ENCODE data around the gene SGK2.
"Not testable (repeated sequence)": the region's sequence is repeated elsewhere in the genome, so short reads cannot be mapped to it uniquely, and the experiment has no call there.

SGK2 gene

DNA sequence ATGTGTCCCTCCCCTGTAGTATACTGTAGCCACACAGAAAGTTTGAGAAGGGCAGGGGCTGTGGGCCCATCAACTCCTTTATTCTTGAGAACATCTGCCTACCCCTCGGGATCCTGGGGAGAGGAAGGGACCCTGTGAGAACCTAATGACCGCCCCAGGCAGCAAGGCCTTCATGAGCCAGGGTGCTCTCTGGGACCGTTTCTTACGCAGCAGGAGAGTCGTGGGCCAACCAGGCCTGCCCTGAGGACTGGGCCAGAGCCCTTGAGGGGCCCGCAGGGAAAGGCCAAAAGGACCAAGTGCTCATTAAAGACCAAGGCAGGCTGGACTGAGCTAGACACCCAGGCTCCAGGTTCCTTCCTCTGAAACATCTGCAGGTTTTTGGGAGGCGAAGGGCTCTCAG is 5.2 kb downstream of the SGK2 start:
- no peak for DNase-seq

DNA sequence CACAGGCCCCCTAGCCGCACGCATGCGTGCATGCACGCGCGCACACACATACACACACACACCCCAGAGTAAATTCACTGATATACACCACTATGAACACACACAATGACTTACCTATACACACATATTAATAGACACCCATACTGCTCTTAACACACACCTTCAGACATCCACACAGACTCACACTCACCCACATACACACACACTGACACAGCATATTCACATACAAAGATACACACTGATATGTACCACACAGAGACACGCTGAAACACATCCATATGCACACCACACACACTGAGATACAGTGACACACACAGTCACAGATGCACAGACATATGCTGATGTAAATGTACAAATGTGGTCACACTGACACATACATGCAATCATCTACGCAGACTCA is 5.6 kb downstream of the SGK2 start:
- DNase-seq: no peak

DNA sequence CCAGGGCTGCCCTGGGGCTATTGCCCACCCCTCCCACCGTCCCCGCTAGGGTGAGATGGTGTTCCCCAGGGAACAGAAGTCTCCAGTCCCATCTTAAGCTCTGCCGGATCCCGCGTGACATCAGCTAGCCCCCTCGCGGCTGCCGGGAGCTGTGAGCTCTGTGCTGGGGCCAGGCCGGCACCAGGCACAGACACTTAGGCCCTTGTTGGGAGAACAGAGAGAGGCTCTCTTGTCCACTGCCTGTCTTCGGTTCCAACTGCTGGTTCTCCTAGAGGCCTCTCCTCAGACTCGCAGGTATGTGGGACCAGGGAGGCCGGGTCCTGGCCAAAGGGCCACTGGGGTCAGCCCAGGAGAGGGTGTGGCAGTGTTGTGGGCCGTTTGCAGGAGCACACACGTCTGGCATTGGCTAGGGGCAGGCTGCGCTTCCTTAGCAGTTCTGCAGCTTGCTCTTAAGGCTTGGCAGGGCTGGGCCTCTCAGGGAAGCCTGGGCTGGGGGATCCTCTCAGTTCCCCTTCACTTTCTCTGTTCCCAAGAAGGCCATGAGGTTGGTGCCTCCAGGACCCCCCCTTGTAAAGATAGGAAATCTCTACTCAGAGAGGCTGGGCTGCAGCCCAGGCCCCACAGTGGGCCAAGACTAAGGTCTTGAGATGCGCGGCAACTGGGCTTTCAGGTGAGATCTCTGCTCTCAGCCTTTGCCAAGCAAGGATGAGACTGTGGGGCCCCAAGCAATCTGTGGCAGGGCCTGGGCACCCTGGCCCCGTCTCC is 6.3 kb downstream of the SGK2 start:
- DNase-seq: no peak

DNA sequence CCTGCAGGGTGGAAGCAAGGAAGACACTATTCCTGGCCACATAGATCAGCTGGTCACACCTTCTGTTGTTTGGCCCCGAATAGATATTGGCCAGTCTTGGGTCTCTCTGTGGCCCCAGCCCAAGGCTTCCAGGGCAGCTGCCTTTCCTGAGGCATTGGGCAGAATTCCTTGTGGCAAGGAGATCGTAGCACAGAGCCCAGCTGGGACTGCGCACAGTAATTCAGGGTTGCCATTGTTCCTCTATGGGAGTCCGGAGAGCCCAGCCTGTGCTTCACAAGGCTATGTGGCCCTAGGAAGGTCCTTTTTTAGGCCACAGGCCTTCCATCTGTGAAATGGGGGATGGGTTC is 6.9 kb downstream of the SGK2 start:
- DNase-seq: no peak

DNA sequence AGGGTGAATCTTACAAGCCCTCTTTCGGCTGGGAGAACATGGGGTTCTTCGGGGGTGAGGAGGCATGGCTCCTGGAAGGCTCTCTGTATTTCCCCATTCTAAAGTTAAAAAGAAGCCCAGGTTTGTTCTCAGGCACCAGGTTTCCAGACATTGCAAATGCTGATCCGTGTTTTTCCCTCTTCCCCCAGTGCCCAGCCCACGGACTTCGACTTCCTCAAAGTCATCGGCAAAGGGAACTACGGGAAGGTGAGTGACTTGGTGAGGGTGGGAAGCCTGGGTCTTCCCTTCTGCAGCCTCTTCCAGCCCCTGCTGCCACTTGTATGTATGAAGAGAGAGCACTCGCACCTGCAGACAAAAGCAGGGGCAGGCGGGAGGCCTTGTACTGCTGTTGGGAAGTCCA is 8.7 kb downstream of the SGK2 start:
- DNase-seq: no peak

DNA sequence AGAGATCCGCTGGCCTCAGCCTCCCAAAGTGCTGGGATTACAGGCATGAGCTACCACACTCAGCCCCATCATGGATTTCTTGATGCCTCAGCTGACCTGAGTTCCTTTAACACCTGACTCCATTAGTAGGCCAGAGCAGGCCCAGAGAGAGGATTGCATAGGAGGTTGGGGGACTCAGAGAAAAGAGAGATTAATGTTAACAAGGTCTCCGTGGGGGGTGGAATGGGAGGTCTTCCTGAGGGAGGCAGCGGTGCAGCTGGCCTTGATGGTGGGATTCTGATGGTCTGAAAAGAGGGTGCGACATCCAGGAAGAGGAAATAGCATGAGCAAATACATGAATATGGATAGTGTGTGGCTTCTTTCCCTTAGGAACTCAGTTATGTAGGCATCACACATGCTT is 9.9 kb downstream of the SGK2 start:
- DNase-seq: no peak

DNA sequence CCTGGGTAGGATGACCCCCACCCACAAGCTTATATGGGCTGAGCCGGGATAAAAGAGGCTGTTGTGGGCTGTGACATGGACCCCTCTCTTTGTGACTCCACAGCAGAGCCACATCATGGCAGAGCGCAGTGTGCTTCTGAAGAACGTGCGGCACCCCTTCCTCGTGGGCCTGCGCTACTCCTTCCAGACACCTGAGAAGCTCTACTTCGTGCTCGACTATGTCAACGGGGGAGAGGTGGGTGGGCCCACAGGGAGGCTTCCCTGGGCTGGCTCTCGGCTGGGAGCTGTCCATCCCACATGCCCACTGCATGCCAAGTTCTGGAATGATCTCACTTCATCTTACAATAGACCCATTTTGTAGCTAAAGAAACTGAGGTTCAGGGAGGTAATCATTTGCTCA is 10.5 kb downstream of the SGK2 start:
- DNase-seq: no peak

DNA sequence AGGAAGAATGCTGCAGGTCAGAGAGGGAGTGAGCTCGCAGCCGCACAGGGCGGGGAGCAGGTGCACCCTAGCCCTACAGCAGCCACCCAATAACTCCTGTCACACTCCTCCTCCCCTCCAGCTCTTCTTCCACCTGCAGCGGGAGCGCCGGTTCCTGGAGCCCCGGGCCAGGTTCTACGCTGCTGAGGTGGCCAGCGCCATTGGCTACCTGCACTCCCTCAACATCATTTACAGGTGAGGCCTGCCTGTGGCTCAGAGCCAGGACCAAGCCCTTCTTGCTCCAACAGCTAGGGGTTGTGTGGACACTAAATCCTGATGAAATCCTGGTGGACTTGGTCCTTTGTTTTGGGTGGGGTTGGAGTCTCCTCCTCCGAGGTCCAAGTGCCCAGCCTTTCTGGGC is 11.7 kb downstream of the SGK2 start:
- no peak for DNase-seq

DNA sequence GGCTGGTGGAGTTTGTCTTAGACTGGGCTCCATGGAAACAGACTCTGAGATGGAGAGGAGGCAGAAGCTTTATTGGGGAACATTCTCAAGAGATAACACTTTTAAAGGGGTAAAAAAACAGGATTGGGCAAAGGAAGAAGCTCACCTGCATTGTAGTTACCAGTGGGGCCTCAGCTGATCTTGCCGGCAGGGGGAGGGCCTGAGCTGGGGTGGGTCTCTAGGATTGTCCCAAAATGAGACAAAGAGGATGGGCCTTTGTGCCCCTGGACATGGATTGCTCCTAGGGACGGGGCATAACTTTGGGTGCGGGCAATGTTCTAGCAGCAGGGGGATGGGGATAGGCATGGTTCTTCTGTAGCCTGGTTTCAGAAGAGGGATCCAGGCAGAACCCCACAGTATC is 12.5 kb downstream of the SGK2 start:
- DNase-seq: no peak

DNA sequence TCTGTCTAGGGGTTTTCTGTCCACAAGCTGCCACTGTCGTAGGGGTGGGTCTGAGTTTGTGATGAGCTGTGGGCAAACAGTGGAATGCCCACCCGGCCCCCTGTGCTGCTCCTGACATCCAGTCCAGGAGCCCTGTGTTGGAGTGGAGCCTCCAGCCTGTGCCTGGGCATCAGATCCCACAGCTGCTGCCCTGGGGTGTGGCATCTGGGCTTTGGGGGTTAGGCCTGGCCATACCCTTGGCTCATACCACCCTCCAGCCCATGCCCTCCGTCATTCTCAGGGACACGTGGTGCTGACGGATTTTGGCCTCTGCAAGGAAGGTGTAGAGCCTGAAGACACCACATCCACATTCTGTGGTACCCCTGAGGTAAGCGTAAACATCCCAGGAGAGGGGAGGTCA is 12.9 kb downstream of the SGK2 start:
- no peak for DNase-seq

DNA sequence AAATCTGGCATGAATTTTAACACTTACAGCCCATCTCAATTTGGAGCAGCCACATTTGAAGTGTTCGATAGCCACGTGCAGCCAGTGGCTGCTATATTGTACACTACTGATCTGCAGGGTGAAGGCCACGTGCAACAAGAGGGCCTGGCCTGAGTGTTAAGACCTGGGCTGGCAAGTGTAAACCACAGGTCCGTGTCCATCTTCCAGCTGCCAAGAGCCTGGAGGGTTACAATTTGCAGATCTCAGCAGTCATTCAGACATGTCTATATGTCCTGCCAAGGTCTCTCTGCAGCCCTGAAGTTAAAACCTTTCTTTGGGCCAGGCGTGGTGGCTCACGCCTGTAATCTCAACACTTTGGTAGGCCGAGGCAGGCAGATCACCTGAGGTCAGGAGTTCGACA is 14.1 kb downstream of the SGK2 start:
- DNase-seq: no peak

DNA sequence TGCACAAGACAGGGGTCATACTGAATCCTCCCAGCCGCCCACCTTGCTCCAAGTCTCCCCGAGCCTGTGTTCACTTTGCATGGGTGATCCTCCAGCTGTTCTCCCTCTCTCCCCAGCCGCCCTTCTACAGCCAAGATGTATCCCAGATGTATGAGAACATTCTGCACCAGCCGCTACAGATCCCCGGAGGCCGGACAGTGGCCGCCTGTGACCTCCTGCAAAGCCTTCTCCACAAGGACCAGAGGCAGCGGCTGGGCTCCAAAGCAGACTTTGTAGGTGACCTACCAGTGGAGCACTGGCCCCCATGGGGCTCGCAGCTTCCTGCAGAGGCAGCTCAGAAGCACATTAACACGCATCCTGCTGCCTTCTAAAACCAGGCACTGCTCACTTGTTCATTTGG is 17.3 kb downstream of the SGK2 start:
- no peak for DNase-seq

DNA sequence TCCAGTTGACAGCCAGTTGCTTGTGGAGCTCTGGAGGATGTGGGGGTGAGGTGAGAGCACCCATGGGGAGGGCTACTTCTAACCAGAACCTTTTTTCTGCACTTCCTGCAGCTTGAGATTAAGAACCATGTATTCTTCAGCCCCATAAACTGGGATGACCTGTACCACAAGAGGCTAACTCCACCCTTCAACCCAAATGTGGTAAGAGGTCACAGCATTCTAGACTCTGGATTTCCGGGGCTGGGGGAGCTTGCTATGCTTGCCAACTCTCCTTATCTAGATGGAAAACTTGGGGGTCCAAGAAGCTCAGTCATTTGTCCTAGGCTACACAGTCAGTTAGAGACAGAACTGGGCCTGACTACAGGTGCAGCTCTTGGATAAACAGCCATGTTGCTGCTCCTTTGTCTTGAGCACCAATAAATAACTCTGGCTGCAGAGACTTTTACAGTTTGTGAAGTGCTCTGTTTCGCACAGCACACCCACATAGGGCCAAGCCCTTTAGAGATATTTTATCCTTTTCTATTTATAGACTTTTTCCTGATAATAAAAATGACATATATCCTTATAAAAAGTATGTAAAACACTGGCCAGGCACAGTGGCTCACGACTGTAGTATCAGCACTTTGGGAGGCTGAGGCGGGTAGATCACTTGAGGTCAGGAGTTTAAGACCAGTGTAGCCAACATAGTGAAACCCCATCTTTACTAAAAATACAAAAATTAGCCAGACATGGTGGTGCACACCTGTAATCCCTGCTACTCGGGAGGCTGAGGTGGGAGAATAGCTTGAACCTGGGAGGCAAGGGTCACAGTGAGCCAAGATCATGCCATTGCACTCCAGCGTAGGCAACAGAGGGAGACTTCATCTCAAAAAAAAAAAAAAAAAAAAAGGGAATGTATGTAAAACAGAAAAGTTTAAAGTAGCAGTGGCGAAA is 21.3 kb downstream of the SGK2 start:
- no peak for DNase-seq

DNA sequence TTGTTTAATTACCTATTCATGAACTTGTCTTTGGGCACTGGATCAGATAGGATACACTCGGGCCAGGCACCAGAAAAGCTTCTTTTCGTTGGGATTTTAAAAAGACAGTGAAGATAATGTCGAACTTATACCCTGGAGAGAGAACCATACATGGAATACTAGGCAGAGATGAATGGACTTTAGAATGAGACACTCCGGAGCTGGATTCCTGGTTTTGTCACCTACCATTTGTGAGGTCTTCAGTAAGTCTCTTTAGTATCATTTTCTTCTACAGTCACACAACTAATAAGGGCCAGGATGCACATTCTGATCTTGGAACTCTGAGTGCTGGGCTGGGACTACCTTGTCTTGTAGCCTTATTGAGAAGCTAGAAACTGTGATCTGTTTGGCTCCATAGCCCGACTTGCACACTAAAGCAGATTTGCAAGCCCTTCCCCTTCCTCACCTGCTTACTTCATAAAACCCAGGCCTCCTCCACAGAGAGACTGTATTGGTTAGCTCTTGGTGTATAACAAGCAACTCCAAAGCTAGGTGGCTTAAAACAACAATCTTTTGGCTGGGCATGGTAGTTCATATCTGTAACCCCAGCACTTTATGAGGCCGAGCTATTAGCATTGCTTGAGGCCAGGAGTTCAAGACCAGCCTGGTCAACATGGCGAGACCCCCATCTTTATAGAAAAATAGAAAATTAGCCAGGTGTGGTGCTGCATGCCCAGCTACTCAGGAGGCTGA is 24.5 kb downstream of the SGK2 start:
- no peak for DNase-seq

DNA sequence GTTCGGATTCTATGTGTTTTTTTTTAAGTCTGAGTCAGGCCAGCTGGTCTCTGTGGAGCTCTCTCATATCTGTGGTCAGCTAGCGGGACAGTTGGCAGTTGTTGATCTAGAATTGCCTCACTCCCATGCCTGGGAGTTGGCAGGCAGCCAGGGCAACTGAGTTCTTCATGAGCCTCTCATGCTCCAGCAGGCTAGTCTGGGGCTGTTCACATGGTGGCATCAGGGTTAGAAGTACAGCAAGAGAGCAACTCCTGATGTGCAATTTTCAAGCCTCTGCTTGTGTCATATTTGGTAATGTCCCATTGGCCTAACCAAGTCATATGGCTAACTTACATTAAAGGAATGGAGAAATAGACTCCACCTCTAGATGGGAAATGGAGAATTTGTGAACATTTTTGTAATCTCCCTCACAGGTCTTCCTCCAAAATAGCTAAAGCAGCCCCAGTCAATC is 25.2 kb downstream of the SGK2 start:
- peak; percentile 95 for DNase-seq

DNA sequence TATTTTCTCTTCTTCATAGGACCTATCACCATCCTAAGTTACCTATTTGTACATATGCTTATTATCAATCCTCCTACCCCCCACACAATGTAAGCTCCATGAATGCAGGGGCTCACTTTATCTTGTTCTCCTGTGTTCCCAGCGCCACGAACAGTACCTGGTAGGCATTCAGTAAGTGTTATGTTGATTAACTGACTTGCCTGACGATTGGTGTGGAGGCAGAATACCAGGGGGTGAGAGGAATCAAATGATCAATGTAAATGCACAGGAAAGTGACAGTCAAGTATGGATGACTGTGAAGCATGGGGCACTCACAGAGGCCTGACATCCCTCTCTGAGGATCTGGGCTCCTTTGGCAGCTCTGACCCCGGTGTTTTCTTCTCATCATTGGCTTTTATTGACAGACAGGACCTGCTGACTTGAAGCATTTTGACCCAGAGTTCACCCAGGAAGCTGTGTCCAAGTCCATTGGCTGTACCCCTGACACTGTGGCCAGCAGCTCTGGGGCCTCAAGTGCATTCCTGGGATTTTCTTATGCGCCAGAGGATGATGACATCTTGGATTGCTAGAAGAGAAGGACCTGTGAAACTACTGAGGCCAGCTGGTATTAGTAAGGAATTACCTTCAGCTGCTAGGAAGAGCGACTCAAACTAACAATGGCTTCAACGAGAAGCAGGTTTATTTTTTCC is 25.8 kb downstream of the SGK2 start:
- peak; percentile 71 for DNase-seq

DNA sequence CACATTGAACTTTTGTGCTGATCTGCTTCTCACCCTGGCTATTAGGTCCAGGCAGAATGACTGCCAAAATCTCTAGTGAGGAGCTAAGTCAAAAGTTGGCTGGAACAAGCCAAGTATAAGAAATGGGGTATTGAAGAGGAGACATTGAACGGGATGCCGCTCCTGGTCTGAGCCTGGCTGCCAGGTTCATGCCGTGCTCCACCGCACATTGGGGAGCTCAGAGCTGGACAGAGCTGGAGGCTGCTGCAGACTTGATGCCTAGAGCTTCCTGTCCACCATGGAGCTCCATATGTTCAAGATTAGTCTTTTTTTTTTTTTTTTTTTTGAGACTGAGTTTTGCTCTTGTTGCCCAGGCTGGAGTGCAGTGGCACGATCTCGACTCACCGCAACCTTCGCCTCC is 27.8 kb downstream of the SGK2 start:
- DNase-seq: no peak

DNA sequence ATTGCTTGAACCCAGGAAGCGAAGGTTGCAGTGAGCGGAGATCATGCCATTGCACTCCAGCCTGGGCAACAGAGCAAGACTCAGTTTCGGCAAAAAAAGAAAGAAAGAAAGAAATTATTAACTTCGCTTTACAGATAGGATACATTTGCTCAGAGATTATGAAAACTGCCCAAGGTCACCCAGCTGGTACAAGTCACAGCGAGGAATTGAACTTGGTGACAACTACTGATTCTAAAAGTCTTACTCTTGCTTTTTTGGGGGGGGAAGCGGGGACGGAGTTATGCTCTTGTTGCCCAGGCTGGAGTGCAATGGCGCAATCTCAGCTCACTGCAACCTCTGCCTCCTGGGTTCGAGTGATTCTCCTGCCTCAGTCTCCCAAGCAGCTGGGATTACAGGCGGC is 29.7 kb downstream of the SGK2 start:
- not testable (repeated sequence) for DNase-seq

DNA sequence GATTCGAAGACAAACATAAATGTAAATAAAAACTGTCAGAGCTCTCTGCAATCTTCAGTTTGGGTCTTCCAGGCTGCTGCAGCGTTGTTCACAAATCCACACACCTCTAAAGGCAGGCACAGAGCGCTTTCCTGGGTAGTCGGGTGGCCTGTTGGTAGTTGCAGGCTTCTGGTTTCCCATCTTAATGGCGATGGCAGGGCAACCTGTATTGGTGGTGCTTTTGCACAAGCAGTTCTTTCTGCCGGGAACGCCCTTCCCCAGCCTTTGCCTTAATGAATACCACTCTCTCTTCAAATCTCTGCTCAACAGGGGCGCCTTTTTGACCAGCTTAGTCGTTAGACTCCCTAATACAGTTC is 31.2 kb downstream of the SGK2 start:
- DNase-seq: no peak

DNA sequence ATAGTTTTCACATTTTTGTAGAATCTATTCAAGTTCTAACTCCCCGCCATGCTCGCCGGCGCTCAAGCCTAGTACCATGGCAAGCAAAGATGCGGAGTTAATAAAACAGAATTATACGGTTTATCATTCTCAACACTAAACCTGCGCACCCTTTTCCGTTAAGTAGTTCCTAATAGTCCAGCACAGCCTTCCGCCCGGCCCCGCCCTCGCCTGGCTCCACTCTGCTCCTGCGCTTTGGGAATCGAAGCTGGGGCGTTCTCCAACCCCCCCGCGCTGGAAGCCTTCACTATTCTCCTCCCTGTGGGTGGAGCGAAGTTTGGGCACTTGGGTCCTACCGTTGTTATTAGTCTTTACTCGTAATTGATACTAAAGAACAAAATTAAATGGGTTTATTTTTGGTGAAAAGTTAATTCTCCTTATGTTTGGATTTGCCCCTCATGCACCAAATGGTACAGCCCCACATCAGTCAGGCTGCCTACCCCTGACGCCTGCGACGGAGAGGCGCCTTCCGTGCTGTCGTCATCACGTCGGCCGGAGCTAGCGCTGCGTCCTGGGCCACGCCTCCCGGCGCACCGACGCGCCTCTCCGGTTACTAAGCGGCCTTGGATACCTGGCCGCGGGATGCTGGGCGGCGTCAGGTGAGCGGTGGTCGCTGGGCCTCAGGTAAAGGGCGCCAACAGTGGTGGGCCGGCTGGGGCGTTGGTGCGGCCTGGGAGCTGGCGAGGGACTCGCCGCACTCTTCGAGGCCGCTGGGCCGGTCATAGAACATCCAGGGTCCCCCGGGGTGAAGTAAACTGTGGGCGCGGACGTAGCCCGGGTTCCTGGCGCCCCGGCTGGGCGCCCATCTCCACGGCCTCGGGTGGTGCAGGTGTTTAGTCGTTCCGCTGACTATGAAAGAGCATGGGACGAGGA is 31.8 kb downstream of the SGK2 start, which contains the start of gene IFT52:
TSS of gene IFT52 (plus strand) at position 546 of the 912 bp plus-strand sequence. CDS start 3,762 bp downstream, outside the sequence.
- DNase-seq: peak; percentile 91

DNA sequence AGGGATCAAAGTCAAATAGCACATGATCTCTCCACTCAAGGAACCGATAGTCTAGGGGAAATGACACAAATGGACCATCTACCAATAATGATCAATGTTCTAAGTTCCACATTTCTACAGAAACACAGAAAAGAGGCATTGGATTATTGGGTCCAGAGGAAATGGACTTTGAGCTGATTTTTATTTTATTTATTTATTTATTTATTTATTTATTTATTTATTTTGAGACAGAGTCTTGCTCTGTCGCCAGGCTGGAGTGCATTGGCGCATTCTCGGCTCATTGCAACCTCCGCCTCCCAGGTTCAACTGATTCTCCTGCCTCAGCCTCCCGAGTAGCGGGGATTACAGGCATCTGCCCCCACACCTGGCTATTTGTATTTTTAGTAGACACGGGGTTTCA is 43.1 kb downstream of the SGK2 start:
- not testable (repeated sequence) for DNase-seq

DNA sequence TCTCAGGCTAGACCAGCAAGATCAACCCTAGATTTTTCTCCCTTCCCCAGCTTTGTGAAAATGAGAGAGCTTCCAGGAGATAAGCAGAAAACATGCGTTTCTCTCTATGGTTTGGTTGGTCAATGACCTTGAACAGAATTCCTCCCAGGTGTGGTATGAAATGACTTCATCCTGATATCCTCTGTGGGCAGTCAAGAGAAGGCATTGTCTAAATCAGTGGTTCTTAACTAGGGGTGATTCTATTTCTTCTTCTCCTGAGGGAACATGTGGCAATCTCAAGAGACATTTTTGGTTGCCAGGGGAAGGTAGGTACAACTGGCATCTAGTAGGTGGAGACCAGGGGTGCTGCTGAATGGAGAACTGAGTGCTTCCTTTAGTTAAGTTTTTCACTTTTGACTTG is 44.3 kb downstream of the SGK2 start:
- no peak for DNase-seq

Measured in fibroblast of skin of back (primary cell).